ENCODE measurements around the gene GK. TPM values are rescaled to one million over a fixed set of nuclear protein-coding genes. Genes with fewer than 3 reads are reported as not detected.

Gene GK
- total RNA-seq, 1 experiment from 2014 or later = 9.8 TPM

DNA sequence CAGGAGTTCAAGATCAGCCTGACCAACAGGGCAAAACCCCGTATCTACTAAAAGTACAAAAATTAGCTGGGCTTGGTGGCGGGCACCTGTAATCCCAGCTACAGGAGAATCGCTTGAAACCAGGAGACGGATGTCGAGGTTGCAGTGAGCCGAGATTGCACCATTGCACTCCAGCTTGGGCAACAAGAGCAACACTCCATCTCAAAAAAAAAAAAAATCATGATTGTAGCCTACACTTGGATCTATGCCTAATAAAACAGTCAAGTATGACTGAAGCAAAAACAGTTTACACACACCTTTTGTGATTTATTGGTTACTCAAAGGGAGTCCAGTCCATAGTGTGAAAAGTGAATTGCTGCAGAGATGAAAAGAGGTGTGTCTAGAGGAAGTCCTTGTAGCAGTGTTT, 41.0 kb upstream of the GK start:
- H3K9me3 ChIP-seq (ENCODE audit: control insufficient read depth, low read depth, low read length) = no peaks in the 10 kb centered on the region
- H3K27me3 ChIP-seq (ENCODE audit: insufficient read depth, low read length) = no peaks in the 10 kb centered on the region; the same call in 1 of the 2 replicates
- TF ChIP-seq, protein P1, sequence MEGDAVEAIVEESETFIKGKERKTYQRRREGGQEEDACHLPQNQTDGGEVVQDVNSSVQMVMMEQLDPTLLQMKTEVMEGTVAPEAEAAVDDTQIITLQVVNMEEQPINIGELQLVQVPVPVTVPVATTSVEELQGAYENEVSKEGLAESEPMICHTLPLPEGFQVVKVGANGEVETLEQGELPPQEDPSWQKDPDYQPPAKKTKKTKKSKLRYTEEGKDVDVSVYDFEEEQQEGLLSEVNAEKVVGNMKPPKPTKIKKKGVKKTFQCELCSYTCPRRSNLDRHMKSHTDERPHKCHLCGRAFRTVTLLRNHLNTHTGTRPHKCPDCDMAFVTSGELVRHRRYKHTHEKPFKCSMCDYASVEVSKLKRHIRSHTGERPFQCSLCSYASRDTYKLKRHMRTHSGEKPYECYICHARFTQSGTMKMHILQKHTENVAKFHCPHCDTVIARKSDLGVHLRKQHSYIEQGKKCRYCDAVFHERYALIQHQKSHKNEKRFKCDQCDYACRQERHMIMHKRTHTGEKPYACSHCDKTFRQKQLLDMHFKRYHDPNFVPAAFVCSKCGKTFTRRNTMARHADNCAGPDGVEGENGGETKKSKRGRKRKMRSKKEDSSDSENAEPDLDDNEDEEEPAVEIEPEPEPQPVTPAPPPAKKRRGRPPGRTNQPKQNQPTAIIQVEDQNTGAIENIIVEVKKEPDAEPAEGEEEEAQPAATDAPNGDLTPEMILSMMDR (conservative IDR thresholded peaks at IDR 0.05) = no peak
- no CpG with 5 or more reads among the region's 6 CpGs for WGBS (ENCODE audit: extremely low coverage, insufficient read length, low lambda C conversion rate)
- H2BK120ac ChIP-seq (ENCODE audit: low read depth, low read length, poor library complexity, severe bottlenecking) = no peak overlapping the region
- H3K27ac ChIP-seq (ENCODE audit: insufficient read length, low read depth, low read length) = no peak overlapping the region
- no peak overlapping the region for H4K91ac ChIP-seq (ENCODE audit: insufficient read length, low read depth, low read length)
- no peak overlapping the region for H2BK12ac ChIP-seq (ENCODE audit: insufficient read length, low read depth, low read length)
- Mint-ChIP-seq H3K27me3 (ENCODE audit: low read depth) (no peaks in the 10 kb centered on the region), H3K4me3 (no peak overlapping the region), H3K9me3 (peaks cover 12 to 35% of the 10 kb centered on the region in 2 experiments; a peak in 4 of 5 replicates), H3K27ac (no peak overlapping the region), H3K4me1 (peaks cover 6 to 7% of the 10 kb centered on the region in 2 experiments), H3K36me3 (ENCODE audit: insufficient read depth in 1 of 3, low read depth in 3 of 3) (no peaks in the 10 kb centered on the region)
- no peaks in the 10 kb centered on the region for H3K4me1 ChIP-seq (ENCODE audit: insufficient read depth, low read length)
- no peaks in the 10 kb centered on the region for H3K79me1 ChIP-seq (ENCODE audit: insufficient read depth, low read depth, low read length, poor library complexity, severe bottlenecking)
- H2BK20ac ChIP-seq (ENCODE audit: low read depth, low read length, poor library complexity, severe bottlenecking) = no peak overlapping the region
- H4K5ac ChIP-seq (ENCODE audit: insufficient read length, low read depth, low read length) = no peak overlapping the region
- no peak for DNase-seq
- no peak overlapping the region for H3K4ac ChIP-seq (ENCODE audit: low read depth, low read length)
- no peak overlapping the region for H4K8ac ChIP-seq (replicated peaks; ENCODE audit: insufficient read length, low read depth, low read length)
- no peak overlapping the region for H2AFZ ChIP-seq (ENCODE audit: low read length)
- H3K79me2 ChIP-seq (ENCODE audit: insufficient read depth, low read length) = no peaks in the 10 kb centered on the region
- no peaks in the 10 kb centered on the region for H3K23me2 ChIP-seq (ENCODE audit: insufficient read length, low read depth, low read length, poor library complexity, severe bottlenecking)
- no peak overlapping the region for H2AK5ac ChIP-seq (ENCODE audit: insufficient read length, low read length)
- no peaks in the 10 kb centered on the region for H4K20me1 ChIP-seq (ENCODE audit: control insufficient read depth, insufficient read depth, insufficient read length)
- no peak overlapping the region for H3K14ac ChIP-seq (ENCODE audit: insufficient read depth, low read length)
- H3K18ac ChIP-seq (ENCODE audit: insufficient read length, low read depth, low read length) = no peak overlapping the region
- H3T11ph ChIP-seq (ENCODE audit: low read length) = no peak overlapping the region
- no peak overlapping the region for H3K23ac ChIP-seq (ENCODE audit: insufficient read length, low read depth, low read length)
- H2BK15ac ChIP-seq (ENCODE audit: low read depth, low read length) = no peak overlapping the region
- H3K4me2 ChIP-seq (ENCODE audit: insufficient read depth, insufficient read length, low read length) = no peak overlapping the region
- no peak overlapping the region for H2BK5ac ChIP-seq (ENCODE audit: insufficient read length, low read length)
- no peak overlapping the region for H3K56ac ChIP-seq (ENCODE audit: insufficient read length, low read depth, low read length)
- no peak overlapping the region for H3K9ac ChIP-seq (ENCODE audit: extremely low read depth, insufficient read length, low read length)
